CD4-positive, alpha-beta T cell treated with Interleukin-6 for 4 hours (primary cell): ENCODE results near the gene CEP83.
"Not testable (repeated sequence)": the region's sequence is repeated elsewhere in the genome, so short reads cannot be mapped to it uniquely, and the experiment has no call there.

Experiments
- DNase-seq: peaks from one replicate; pipeline ENCODE4 v3.0.0-alpha.2; 2020; ENCODE audit warnings: mixed read lengths

CEP83 gene

DNA sequence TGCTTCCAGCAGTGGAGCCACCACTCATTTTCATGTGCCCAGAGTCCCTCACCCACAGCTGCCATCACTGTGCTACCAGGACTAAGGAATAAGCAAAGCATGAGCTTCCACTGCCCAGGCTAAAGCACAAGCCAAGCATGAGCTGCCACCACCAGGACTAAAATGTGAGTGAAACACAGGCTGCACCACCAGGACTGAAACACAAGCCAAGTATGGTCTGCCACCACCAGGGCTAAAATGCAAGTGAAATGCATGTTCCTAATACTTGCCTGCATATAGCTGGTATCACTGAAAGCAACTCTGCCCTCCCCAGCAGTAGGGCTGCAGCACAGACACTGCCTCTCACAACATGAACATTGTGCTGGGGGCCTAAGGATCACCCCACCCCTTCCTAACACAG is 30.0 kb downstream of the CEP83 start:
- no peak for DNase-seq

DNA sequence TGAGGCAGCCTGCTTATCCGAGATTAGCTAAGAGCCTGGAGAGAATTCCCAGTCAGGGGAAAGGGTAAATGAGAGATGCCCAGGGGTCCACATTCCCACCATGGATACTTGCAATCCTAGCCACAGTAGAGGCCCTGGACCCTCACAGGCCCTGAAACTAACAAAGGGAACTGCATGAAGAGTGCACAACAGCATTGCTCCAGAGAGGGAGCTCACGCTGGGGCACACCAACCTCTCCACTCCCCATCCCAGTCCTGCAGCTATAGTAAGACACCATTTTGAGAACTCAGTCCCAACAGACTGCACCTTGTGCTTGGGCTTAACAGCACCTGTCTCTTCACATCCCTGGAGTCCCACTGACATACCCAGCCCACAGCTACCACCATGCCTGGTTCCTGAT is 30.5 kb downstream of the CEP83 start:
- DNase-seq: no peak

DNA sequence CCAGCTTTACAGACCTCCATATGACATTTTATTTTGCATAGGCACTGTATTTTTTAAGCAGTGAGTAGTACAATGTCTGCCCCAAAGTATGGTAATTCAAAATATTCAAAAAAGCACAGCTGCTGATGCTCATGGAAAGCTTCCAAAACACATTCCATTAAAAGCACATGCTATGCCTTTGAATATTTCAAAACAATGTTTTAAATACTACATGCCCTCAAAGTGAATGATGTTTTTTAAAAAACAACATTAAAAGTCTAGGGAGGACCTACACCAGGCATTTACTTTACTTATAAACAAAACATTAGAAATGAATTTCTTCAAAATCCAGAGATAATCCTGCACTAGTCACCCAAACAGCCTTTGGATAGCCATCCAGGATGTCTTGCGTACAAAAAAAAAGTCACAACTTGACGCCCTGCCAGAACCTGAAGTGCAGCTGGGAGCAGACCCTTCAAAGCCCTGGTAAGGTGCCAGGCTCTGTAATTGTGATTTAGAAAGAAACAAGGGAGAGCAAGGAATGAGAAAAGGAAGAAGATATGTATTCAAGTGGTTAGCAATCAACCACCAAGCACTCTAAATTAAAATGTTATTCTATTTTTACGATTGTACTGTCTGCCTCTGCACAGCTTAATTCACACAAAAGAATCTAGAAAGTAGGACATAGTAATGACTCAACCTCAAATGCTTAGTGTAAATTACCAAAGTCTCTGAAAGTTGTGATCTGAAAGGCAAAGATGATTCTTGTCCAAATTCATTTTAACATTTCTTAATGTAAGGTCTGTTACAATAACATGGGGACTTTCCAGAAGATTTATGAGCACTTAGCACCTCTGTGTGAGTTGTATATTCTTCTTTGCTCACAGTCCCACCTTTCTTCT is 31.9 kb downstream of the CEP83 start:
- DNase-seq: no peak

DNA sequence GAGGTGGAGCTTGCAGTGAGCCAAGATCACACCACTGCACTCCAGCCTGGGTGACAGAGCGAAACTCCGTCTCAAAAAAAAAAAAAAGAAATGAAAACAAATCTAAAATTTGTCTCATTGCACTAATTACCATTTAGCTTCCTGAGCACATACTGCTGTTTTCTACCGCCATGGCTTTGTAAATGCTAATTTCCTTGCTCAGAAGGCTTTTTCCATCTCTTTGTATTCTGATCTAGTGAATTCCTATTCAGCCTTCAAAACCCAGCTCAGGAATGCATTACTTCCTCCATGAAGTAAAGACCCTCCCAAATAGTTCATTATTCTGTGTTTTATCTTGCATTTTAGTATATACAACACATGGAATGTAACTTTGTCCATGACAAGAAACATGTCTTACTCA is 33.6 kb downstream of the CEP83 start:
- DNase-seq: no peak

DNA sequence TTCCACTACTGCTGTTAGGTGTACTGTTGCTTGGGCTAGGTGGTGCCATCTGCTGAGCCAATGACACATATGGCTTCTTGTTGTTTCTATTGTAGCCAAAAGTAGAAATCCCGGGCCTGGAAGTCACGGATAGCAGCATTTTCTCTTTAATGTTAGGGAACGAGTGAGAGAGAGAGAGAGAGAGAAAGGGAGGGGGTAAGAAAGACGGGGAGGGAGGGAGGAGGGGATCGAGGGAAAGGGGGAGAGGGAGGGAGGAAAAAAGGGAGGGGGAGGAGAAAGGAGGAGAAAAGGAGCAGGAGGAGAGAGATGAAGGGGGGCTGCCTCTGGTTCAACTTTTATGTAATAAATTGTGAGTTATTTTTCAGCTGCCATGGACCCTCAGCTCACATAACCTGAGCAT is 34.8 kb downstream of the CEP83 start:
- not testable (repeated sequence) for DNase-seq

DNA sequence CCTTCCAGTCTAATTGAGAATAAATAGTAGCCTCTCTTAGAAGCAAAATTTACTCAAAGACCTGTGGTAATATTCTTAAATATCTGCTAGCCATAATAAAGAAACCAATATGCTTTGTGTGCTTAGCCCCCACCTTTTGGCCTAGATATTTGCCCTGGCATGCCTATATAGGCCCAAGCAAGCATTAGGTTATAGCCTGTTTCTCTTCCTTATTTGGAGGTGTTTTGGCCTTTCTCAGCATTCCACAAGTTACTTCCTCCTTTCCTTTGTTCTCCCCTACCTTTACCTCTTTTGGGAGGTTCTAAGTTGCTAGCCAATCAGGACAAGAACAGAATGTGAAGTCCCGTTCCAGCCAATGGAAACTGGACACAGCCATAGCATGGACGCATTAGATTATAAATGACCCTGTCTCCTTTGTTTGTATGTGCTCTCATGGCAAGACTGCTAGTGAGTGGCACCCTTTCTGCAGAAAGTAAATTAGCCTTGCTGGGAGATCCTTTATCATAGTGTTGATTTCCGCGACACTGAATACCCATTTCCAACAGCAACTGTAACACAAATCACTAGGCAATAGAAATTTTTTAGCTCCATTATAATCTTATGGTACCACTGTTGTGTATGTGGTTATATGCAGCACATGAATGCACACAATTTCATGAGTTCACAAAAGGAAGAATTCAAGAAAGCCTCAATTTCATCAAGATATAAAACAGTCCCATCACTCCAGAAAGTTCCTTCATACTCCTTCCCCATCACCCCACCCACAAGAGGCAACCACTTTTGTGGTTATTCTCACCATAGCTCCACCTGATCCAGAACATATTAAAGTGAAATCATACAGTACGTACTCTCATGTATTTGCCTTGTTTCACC is 37.6 kb downstream of the CEP83 start:
- DNase-seq: no peak

DNA sequence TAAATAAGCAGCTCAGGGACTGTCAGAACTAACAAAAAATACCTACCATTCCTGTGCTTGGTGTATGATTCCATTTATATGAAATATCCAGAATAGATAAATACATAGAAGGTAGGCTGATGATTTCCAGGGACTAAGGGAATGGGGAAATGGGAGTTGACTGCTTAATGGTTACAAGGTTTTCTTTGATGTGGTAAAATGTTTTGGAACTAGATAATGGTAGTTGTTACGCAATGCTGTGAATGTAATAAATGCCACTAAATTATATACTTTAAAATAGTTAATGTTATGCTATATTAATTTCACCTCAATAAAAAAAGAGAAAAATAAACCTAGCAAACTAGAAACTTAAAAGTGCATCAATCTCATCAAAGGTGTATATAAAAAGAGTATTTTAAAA is 41.1 kb downstream of the CEP83 start:
- no peak for DNase-seq

DNA sequence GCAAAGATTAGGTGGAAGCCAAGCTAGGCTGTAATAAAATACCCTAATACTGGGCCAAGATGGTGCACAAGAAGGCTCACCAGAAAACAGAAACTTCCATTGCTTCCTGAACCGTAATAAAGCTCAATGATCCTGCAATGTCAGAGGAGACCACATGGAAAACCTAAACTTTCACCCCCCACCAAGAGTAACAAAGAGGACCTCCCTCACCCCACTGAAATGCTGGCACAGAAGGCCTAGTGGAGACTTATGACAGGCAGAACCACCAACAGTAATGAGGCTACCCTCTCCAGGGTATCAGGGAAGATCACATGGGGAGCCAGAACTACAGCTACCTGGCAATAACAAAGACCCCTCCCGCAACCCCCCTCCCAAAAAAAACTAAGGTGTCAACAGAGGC is 43.1 kb downstream of the CEP83 start:
- DNase-seq: no peak

DNA sequence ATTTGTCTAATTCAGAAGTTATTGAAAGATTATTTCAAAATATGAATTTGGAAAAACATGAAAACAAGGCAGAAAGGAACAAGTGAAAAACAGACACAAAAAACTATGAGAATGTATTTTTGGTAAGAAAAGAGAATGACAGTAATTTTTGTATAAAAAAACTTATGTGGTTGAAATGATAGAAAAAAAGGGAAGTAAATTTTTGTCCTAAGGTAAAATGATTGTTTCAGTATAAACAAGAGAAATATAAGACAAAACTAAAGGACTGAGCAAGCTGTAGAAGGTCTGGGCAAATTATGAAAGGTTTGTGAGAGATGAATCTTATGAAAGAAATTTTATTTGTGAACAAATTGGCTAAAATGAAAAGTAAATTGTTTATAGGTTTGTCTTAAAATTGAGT is 44.6 kb downstream of the CEP83 start:
- no peak for DNase-seq

DNA sequence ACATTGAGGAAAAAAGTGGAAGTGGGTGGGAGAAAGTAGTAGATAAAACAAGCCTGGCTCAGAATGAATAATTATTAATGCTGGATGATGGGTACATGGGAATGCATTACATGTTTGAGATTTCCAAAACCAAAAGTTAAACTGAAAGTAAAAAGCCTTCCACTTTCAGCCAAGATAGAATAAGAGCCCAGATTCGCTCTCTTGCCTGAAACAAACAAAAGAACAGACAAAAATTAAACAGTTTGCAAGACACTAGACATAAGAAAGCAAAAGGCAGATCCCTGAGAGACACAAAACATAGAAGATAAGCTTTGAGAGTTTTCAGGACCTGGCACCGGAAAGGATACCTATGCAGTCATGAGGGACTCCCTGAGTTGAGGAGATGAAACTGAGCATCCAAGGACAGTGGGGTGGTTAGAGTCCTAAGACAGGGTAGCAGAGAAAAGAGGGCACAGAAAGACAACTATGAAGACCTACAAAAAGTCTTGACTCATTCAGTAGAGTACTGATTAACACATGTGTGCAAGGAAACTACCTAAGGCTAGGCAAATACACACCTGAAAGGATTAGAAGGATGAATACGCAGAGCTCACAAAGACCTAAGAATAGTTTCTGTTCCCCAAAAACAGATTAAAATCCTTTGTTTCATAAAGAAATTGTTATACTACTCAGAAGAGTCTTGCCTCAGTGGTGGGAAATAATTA is 54.1 kb downstream of the CEP83 start:
- no peak for DNase-seq

DNA sequence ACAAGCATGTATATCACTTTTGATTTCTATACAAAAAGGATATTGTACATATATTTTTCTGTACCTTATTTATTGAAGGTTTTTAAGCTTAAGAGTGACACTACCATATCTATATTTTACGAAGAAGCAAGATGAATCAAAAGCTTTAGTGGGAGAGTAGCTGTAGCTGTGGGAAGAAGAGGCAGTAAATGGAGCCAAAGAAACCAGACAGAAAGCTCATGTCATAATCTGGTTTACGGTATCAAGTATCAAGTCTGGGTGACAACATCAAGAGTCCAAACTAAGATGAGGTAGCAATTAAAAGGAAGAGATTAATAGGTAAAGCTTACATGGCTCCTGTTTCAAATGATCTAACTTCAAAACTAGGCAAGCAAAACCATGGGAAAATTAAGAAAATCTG is 54.8 kb downstream of the CEP83 start:
- no peak for DNase-seq

DNA sequence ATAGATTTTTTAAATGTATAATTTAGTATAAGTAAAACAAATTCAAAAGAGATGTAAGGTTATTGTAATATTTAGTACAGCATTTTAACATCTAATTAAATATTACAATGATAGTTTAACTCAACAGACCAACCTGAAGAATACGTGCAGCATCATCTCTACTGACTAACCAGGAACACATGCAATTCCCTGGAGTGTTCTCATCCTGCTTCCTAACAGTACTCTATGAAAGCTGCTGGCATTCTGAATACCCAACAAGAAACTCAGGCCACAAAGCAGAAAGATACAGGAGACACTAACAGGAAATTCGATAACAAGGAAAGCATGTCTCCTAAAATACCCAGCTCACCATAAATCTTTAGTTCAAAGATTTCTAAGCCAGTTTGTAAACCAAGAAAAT is 58.3 kb downstream of the CEP83 start:
- no peak for DNase-seq

DNA sequence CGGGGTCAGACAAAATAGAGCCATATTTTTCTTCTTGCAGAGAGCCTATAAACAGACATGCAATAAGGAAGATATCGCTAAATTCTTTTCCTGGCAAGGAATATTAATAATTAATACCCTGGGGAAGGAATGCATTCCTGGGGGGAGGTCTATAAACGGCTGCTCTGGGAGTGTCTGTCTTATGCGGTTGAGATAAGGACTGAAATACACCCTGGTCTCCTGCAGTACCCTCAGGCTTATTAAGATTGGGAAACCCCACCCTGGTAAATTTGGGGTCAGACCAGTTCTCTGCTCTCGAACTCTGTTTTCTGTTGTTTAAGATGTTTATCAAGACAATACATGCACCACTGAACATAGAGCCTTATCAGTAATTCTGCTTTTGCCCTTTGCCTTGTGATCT is 61.0 kb downstream of the CEP83 start:
- not testable (repeated sequence) for DNase-seq

DNA sequence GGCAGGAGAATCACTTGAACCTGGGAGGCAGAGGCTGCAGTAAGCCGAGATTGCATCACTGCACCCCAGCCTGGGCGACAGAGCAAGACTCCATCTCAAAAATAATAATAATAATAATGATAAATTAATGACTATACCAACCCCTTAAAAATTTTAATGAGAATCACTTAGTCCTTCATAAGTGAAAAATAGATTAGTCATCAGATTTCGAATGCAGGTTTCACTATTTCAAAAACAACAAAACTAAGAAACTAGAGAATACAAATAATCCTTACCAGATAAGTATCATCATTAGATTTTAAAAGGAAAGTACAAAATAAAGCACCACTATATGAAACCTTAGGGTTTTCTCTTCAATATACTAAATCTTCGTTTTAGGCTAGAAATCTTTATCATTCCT is 62.3 kb downstream of the CEP83 start:
- no peak for DNase-seq

DNA sequence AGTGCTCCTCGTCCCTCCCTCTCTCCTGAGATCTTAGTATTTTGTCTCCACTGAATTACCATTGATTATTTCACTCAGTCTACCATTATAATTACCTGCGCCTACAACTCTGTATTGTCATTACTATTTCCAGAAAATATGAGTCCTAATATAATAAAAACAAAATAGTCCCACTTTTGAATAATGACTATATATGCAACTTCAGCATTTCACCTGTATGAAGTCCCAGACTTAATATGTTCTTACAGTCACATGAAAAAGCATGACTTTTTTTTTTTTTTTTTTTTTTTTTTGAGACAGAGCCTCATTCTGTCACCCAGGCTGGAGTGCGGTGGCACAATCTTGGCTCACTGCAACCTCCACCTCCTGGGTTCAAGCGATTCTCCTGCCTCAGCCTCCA is 63.7 kb downstream of the CEP83 start:
- DNase-seq: not testable (repeated sequence)

DNA sequence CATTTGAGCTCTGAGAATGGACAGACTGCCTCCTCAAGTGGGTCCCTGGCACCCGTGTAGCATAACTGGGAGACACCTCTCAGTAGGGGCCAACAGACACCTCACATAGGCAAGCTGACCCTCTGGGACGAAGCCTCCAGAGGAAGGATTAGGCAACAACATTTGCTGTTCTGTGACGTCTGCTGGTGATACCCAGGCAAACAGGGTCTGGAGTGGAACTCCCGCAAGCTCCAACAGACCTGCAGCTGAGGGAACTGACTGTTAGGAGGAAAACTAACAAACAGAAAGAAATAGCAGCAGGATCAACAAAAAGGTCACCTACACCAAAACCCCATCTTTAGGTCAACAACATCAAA is 69.6 kb downstream of the CEP83 start:
- no peak for DNase-seq

DNA sequence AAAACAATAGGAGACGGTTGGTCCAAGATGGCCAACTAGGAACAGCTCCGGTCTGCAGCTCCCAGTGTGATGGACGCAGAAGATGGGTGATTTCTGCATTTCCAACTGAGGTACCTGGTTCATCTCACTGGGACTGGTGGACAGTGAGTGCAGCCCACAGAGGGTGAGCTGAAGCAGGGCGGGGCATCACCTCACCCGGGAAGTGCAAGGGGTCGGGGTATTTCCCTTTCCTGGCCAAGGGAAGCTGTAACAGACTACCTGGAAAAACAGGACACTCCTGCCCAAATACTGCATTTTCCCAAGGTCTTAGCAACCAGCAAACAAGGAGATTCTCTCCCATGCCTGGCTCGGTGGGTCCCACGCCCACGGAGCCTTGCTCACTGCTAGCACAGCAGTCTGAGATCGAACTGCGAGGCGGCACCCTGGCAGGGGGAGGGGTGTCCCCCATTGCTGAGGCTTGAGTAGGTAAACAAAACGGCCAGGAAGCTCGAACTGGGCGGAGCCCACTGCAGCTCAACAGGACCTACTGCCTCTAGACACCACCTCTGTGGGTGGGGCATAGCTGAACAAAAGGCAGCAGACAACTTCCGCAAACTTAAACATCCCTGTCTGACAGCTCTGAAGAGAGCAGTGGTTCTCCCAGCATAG is 70.1 kb downstream of the CEP83 start:
- not testable (repeated sequence) for DNase-seq

DNA sequence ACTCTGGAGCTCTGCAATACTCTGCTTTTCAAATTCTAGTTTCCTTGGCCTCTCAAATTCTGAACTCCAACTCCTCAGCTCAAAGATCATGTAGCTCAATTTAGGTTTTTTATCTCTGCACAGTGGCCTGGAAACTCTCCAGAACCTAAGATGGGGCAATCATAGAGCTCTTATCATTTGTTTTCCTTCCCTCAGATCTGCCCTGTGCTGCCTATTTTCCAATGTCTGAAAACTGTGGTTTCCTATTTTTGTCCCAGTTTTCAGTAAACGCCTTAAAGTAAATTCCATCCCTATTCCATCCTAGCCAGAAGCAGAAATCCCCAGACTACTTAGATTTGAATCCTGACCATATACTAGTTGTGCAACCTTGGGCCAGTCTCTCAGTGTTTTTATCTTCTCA is 73.2 kb downstream of the CEP83 start:
- no peak for DNase-seq

DNA sequence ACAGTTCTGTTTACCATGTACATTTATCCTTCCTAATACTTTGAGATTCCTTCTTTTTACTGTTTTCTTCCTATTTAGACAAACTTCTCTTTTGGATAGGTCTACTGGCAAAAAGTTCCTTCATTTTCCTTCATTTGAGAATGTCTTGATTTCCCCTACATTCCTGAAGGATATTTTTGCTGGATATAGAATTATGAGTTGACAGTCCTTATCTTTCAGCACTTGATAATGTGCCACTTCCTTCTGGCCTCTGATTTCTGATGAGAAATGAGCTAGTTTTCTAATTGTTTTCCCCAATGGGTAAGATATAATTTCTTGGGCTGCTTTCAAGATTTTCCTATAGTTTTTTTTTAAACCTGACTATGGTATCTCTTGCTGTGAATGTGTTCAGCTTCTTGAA is 75.6 kb downstream of the CEP83 start:
- DNase-seq: no peak

DNA sequence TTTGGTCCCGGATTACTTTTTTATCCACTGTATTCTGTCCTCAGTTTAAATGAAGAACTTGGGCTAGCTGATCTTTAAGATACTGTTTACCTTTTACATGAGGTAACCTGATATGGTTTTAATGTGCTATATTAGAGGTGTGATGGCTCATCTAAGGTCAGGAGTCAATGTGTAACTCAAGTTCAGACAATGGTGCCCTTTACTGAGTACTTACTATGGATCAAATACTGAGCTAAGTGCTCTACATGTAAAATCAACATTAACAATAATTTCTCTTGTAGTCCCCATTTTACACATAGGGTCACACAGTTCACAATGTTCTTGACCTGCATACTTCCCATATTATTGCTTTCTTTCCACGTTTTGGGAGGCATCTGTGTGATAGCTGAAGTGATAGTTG is 79.2 kb downstream of the CEP83 start:
- no peak for DNase-seq

DNA sequence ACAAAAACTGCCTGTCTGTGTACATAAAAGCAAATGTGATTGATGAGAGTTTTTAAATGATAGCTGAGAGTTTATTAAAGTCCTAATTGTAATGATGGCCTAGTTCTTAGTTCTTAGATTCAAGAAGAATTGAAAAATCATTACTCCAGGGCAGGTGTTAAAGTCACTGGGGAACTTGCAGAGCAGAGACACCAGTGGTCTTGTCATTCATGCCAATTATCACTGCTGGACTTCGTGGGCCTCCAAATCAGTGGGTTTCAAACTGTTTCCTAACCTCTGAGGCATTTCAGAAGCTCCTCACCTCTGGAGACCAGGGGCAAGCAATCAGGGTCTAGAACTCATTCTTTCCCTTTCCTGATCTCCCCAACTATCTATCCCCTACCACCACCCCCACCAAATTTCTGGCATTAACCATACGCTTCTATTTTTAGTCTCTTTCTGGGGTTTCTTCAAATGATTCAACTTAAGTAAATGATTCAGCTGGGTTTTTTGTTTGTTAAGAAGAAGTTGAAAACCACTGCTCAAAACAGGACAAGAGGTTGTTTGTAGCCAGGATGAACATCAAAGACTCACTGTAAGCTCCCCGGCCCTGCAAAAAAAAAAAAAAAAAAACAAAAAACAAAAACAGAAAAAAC is 80.1 kb downstream of the CEP83 start:
- DNase-seq: no peak

DNA sequence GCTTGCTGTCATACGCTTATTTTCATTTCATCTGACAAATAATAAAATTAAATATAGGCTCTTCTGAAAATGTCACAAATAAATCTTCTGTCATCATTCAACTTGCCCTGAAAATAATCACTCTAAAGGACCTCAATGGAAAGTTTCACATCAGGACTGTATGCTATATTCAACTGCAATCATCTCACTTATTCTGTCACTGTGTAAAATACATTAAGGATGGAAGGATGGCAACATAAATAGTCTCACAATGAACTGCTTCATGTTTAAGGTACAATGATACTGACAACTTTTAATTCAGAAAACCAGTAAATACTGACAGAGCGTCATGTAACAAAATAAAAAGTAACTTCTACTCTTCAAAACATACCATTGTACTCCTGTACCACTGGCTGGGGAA is 82.1 kb downstream of the CEP83 start:
- no peak for DNase-seq

DNA sequence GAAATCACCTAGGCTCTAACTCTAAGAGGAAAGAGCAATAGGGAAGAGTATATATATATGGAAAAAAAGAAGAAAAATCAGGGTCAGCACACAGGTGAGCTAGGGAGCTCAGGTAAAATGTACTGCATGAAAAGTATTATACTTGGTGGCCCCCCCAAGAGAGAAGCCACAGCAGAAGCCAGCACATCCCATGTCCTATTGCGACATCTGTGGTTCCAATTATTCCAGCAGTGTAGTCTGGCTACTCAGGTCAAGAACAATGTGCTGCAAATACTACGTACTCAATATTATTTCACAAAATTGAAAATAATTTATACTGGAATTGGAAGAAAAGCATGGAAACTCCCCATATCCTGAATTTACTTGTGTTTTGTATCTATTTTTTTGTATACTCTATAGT is 85.5 kb downstream of the CEP83 start:
- no peak for DNase-seq
